GM23338 (cell line): ENCODE measurements around the gene NLE1. TPM values are rescaled to one million over a fixed set of nuclear protein-coding genes. Genes with fewer than 3 reads are reported as not detected.
"Not testable (repeated sequence)": the region's sequence is repeated elsewhere in the genome, so short reads cannot be mapped to it uniquely, and the experiment has no call there.

Source experiments
- ATAC-seq: fragments of 200-7000 bp; cut with Tn5 transposase; 3 replicates; pipeline ENCODE4 v1.9.1; 2020
- DNase-seq: peaks from one replicate; pipeline ENCODE4 v3.0.0-alpha.2; 2015; ENCODE audit warnings: low spot score
- H2AFZ ChIP-seq: fragments of 200-600 bp; sonication (generic); 2 replicates; pipeline ENCODE4 v1.8.0; 2016; ENCODE audit warnings: antibody characterized with exemption, mild to moderate bottlenecking, moderate library complexity
- H3F3A ChIP-seq: fragments of 200-600 bp; sonication (generic); replicated peaks from 2 replicates; pipeline ENCODE4 v1.8.0; 2017; ENCODE audit warnings: antibody characterized with exemption, mixed run types, low read depth
- H3K27ac ChIP-seq: fragments of 200-600 bp; sonication (generic); 2 replicates; pipeline ENCODE4 v1.6.1; 2016; ENCODE audit warnings: low read depth
- H3K27me3 ChIP-seq: fragments of 200-600 bp; sonication (generic); 2 replicates; pipeline ENCODE4 v1.8.0; 2016; ENCODE audit warnings: mild to moderate bottlenecking, mixed run types, moderate library complexity; ENCODE audit not compliant: insufficient read depth
- H3K36me3 ChIP-seq: fragments of 200-600 bp; sonication (generic); 2 replicates; pipeline ENCODE4 v1.8.0; 2016; ENCODE audit warnings: mild to moderate bottlenecking; ENCODE audit not compliant: insufficient read depth
- H3K4me1 ChIP-seq: fragments of 200-600 bp; sonication (generic); 2 replicates; pipeline ENCODE4 v1.8.0; 2016; ENCODE audit warnings: mild to moderate bottlenecking, moderate library complexity; ENCODE audit not compliant: insufficient read depth
- H3K4me2 ChIP-seq: fragments of 200-600 bp; sonication (generic); 2 replicates; pipeline ENCODE4 v1.7.1; 2017; ENCODE audit warnings: mixed run types
- H3K4me3 ChIP-seq: fragments of 200-600 bp; sonication (generic); 2 replicates; pipeline ENCODE4 v1.6.1; 2016; ENCODE audit warnings: mixed run types
- H3K79me2 ChIP-seq: fragments of 200-600 bp; sonication (generic); replicated peaks from 2 replicates; pipeline ENCODE4 v1.8.0; 2017; ENCODE audit warnings: mild to moderate bottlenecking; ENCODE audit not compliant: insufficient read depth
- H3K9me2 ChIP-seq: fragments of 200-600 bp; sonication (generic); 2 replicates; pipeline ENCODE4 v1.8.0; 2017; ENCODE audit not compliant: insufficient read depth
- H4K20me1 ChIP-seq: fragments of 200-600 bp; sonication (generic); replicated peaks from 2 replicates; pipeline ENCODE4 v1.8.0; 2017; ENCODE audit warnings: mild to moderate bottlenecking; ENCODE audit not compliant: insufficient read depth
- H3K27ac Mint-ChIP-seq: 2 replicates; pipeline ENCODE4 v1.8.0; 2020; ENCODE audit warnings: inconsistent platforms, mild to moderate bottlenecking, moderate library complexity, mixed read lengths
- H3K27me3 Mint-ChIP-seq: 3 replicates; pipeline ENCODE4 v1.8.0; 2022; ENCODE audit warnings: low read depth, mild to moderate bottlenecking, moderate library complexity, mixed read lengths, inconsistent platforms; ENCODE audit not compliant: insufficient read depth, poor library complexity
- H3K36me3 Mint-ChIP-seq: 3 replicates; pipeline ENCODE4 v1.8.0; 2021; ENCODE audit warnings: low read depth, mild to moderate bottlenecking, inconsistent platforms, moderate library complexity, mixed read lengths
- H3K4me1 Mint-ChIP-seq: 3 replicates; pipeline ENCODE4 v1.8.0; 2020; ENCODE audit warnings: mild to moderate bottlenecking, inconsistent platforms, mixed read lengths
- H3K4me3 Mint-ChIP-seq: 3 replicates; pipeline ENCODE4 v1.8.0; 2021; ENCODE audit warnings: moderate library complexity, mild to moderate bottlenecking, inconsistent platforms, mixed read lengths
- H3K9me3 Mint-ChIP-seq: 3 replicates; pipeline ENCODE4 v1.8.0; 2020; ENCODE audit warnings: moderate library complexity, mild to moderate bottlenecking, inconsistent platforms, mixed read lengths
- CREB1 ChIP-seq: fragments of 250-450 bp; sonication (Bioruptor Pico); IDR thresholded peaks from 2 replicates; pipeline ENCODE4 v1.5.0; 2020; ENCODE audit warnings: low read depth, mild to moderate bottlenecking, moderate library complexity
- EZH2 ChIP-seq: fragments of 200-600 bp; sonication (generic); IDR thresholded peaks from one replicate; pipeline ENCODE4 v1.8.0; 2017; ENCODE audit warnings: antibody characterized with exemption, mild to moderate bottlenecking, low read depth; ENCODE audit not compliant: unreplicated experiment
- JUNB ChIP-seq: IDR thresholded peaks from one replicate; pipeline ENCODE4 v1.6.1; 2016; ENCODE audit warnings: antibody characterized with exemption; ENCODE audit not compliant: unreplicated experiment
- NANOG ChIP-seq: IDR thresholded peaks from 2 replicates; pipeline ENCODE4 v1.6.1; 2016; ENCODE audit warnings: antibody characterized with exemption, borderline replicate concordance
- STAT1 ChIP-seq: IDR thresholded peaks from one replicate; pipeline ENCODE4 v1.6.1; 2016; ENCODE audit warnings: antibody characterized with exemption; ENCODE audit not compliant: unreplicated experiment
- ZNF114 ChIP-seq: fragments of 250-450 bp; sonication (Bioruptor Pico); IDR thresholded peaks from 2 replicates; pipeline ENCODE4 v1.5.0; 2020; ENCODE audit warnings: mild to moderate bottlenecking, moderate library complexity
- ZNF331 ChIP-seq: fragments of 250-450 bp; sonication (Bioruptor Pico); IDR thresholded peaks from 2 replicates; pipeline ENCODE4 v1.5.0; 2020; ENCODE audit warnings: low read depth, mild to moderate bottlenecking, moderate library complexity
- polyA plus RNA-seq: library from polyadenylated mRNA; unstranded; fragments of >200 nt; fragmentation: Nextera tagmentation; extraction: Ambion mirVana; gene quantifications from 2 replicates; pipeline ENCODE4 v1.2.1, GENCODE V29; 2016
- total RNA-seq: library from RNA; depleted of rRNA; stranded (reverse); fragments of >200 nt; shearing (Covaris generic); gene quantifications from 2 replicates; pipeline ENCODE4 v1.2.3, GENCODE V29; 2014
- TF ChIP-seq, protein P1 (sequence below), 2 experiments: fragments of 200-600 bp in 1 of 2; sonication (generic) in 1 of 2; conservative IDR thresholded peaks; 2 replicates each; pipeline versions ENCODE4 v1.5.1 to v1.6.1; 2016 to 2017; ENCODE audit warnings: antibody characterized with exemption in 2 of 2, low read depth in 2 of 2, mild to moderate bottlenecking in 2 of 2, moderate library complexity in 1 of 2
- TF ChIP-seq, protein P2 (sequence below): IDR thresholded peaks from 2 replicates; pipeline ENCODE4 v1.6.1; 2016; ENCODE audit warnings: antibody characterized with exemption
- TF ChIP-seq, protein P3 (sequence below): IDR thresholded peaks from one replicate; pipeline ENCODE4 v1.6.1; 2018; ENCODE audit warnings: antibody characterized with exemption; ENCODE audit not compliant: unreplicated experiment

The NLE1 gene
- total and polyA plus RNA-seq, 2 experiments from 2014 or later, result 16.6 to 66.4 TPM

GRCh38 chr17:35179379-35179778, 37.3 kb upstream of the NLE1 start:
- H3F3A ChIP-seq, H3K4me3 ChIP-seq, H3K4me2 ChIP-seq, ATAC-seq, H3K9me2 ChIP-seq, H3K4me3 Mint-ChIP-seq, DNase-seq, H3K4me1 Mint-ChIP-seq, H4K20me1 ChIP-seq, H3K27ac ChIP-seq, H3K27ac Mint-ChIP-seq, H3K79me2 ChIP-seq, H2AFZ ChIP-seq, H3K27me3 ChIP-seq, H3K4me1 ChIP-seq, H3K36me3 Mint-ChIP-seq, H3K36me3 ChIP-seq: not testable (repeated sequence)
- Mint-ChIP-seq H3K9me3 (peaks cover 13% of the 10 kb centered on the region), H3K27me3 (peaks cover 13% of the 10 kb centered on the region)

GRCh38 chr17:35176897-35177296, 34.8 kb upstream of the NLE1 start:
- Histone ChIP-seq H3K27ac (no peak overlapping the region), H3K4me3 (no peak overlapping the region), H3K27me3 (no peaks in the 10 kb centered on the region), H3K79me2 (no peaks in the 10 kb centered on the region), H3F3A (no peaks in the 10 kb centered on the region), H3K36me3 (no peaks in the 10 kb centered on the region), H3K4me1 (no peaks in the 10 kb centered on the region), H3K4me2 (no peak overlapping the region), H3K9me2 (no peaks in the 10 kb centered on the region), H4K20me1 (no peaks in the 10 kb centered on the region), H2AFZ (no peak overlapping the region)
- DNase-seq (no peak), ATAC-seq (no peak)
- TF ChIP-seq, protein P1, sequence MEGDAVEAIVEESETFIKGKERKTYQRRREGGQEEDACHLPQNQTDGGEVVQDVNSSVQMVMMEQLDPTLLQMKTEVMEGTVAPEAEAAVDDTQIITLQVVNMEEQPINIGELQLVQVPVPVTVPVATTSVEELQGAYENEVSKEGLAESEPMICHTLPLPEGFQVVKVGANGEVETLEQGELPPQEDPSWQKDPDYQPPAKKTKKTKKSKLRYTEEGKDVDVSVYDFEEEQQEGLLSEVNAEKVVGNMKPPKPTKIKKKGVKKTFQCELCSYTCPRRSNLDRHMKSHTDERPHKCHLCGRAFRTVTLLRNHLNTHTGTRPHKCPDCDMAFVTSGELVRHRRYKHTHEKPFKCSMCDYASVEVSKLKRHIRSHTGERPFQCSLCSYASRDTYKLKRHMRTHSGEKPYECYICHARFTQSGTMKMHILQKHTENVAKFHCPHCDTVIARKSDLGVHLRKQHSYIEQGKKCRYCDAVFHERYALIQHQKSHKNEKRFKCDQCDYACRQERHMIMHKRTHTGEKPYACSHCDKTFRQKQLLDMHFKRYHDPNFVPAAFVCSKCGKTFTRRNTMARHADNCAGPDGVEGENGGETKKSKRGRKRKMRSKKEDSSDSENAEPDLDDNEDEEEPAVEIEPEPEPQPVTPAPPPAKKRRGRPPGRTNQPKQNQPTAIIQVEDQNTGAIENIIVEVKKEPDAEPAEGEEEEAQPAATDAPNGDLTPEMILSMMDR (conservative IDR thresholded peaks at IDR 0.05; ENCODE audit: low read depth in 2 of 2), result no peak
- TF ChIP-seq STAT1, result no peak
- TF ChIP-seq, protein P2, sequence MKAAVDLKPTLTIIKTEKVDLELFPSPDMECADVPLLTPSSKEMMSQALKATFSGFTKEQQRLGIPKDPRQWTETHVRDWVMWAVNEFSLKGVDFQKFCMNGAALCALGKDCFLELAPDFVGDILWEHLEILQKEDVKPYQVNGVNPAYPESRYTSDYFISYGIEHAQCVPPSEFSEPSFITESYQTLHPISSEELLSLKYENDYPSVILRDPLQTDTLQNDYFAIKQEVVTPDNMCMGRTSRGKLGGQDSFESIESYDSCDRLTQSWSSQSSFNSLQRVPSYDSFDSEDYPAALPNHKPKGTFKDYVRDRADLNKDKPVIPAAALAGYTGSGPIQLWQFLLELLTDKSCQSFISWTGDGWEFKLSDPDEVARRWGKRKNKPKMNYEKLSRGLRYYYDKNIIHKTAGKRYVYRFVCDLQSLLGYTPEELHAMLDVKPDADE, result no peak
- no peak for TF ChIP-seq EZH2
- TF ChIP-seq, protein P3, sequence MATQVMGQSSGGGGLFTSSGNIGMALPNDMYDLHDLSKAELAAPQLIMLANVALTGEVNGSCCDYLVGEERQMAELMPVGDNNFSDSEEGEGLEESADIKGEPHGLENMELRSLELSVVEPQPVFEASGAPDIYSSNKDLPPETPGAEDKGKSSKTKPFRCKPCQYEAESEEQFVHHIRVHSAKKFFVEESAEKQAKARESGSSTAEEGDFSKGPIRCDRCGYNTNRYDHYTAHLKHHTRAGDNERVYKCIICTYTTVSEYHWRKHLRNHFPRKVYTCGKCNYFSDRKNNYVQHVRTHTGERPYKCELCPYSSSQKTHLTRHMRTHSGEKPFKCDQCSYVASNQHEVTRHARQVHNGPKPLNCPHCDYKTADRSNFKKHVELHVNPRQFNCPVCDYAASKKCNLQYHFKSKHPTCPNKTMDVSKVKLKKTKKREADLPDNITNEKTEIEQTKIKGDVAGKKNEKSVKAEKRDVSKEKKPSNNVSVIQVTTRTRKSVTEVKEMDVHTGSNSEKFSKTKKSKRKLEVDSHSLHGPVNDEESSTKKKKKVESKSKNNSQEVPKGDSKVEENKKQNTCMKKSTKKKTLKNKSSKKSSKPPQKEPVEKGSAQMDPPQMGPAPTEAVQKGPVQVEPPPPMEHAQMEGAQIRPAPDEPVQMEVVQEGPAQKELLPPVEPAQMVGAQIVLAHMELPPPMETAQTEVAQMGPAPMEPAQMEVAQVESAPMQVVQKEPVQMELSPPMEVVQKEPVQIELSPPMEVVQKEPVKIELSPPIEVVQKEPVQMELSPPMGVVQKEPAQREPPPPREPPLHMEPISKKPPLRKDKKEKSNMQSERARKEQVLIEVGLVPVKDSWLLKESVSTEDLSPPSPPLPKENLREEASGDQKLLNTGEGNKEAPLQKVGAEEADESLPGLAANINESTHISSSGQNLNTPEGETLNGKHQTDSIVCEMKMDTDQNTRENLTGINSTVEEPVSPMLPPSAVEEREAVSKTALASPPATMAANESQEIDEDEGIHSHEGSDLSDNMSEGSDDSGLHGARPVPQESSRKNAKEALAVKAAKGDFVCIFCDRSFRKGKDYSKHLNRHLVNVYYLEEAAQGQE, result no peak
- TF ChIP-seq NANOG, result no peak
- no peak for TF ChIP-seq ZNF114 (CRISPR knock-in tag)
- no peak for TF ChIP-seq CREB1 (CRISPR knock-in tag)
- no peak for TF ChIP-seq JUNB
- TF ChIP-seq ZNF331 (CRISPR knock-in tag), result no peak
- Mint-ChIP-seq H3K27ac (no peak overlapping the region), H3K4me1 (no peaks in the 10 kb centered on the region), H3K36me3 (no peaks in the 10 kb centered on the region), H3K27me3 (peaks cover 9% of the 10 kb centered on the region), H3K9me3 (peaks cover 13% of the 10 kb centered on the region), H3K4me3 (no peak overlapping the region)
